ENCODE results near the gene KCNJ10.

DNA sequence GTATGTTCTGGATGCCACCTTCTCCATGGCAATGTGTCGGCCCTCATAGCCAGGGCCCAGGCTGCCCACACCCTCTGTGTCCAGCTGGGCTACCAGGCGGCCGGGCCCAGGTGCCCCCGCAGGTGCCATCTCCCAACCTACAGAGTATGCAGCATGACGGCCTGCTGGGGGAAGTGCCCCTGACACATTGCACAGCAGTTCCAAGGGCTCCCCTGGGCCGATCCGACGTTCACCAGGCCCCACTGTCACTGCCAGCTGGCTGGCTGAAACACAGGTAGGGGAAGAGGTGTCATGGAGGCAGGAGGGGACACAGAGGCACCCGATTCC, 23.1 kb upstream of the KCNJ10 start:
- TF ChIP-seq, protein P1, sequence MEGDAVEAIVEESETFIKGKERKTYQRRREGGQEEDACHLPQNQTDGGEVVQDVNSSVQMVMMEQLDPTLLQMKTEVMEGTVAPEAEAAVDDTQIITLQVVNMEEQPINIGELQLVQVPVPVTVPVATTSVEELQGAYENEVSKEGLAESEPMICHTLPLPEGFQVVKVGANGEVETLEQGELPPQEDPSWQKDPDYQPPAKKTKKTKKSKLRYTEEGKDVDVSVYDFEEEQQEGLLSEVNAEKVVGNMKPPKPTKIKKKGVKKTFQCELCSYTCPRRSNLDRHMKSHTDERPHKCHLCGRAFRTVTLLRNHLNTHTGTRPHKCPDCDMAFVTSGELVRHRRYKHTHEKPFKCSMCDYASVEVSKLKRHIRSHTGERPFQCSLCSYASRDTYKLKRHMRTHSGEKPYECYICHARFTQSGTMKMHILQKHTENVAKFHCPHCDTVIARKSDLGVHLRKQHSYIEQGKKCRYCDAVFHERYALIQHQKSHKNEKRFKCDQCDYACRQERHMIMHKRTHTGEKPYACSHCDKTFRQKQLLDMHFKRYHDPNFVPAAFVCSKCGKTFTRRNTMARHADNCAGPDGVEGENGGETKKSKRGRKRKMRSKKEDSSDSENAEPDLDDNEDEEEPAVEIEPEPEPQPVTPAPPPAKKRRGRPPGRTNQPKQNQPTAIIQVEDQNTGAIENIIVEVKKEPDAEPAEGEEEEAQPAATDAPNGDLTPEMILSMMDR (IDR thresholded peaks at IDR 0.05) = no peak
- no peak for TF ChIP-seq POLR2AphosphoS5 (IDR thresholded peaks at IDR 0.05)
